IMR-90 (cell line): Measurements from ENCODE around the gene SEMA5A. TPM values are rescaled to one million over a fixed set of nuclear protein-coding genes. Genes with fewer than 3 reads are reported as not detected.

Source experiments
- ATAC-seq: fragments of 200-7000 bp; cut with Tn5 transposase; 2 replicates; pipeline ENCODE4 v1.9.1; 2020; ENCODE audit warnings: low read depth, mild to moderate bottlenecking, moderate library complexity
- BruUV-seq: library from RNA; stranded (reverse); fragments of 400-500 nt; replicated peaks from 2 replicates; lab custom pipeline; 2021; lab: Mats Ljungman, UMichigan
- CTCF ChIA-PET: fragments of 300-600 bp; formaldehyde crosslinking; extraction: SDS; loops from one replicate; lab custom pipeline; 2021; ENCODE audit warnings: antibody characterized with exemption; lab: Yijun Ruan, JAX
- POLR2A ChIA-PET: fragments of 300-600 bp; sonication (Branson Sonifier 250); formaldehyde crosslinking; loops from one replicate; lab custom pipeline; 2022; ENCODE audit warnings: antibody characterized with exemption; ENCODE audit not compliant: unreplicated experiment; lab: Charles Lee
- DNase-seq: peaks from one replicate; pipeline ENCODE4 v3.0.0; 2013
- H2AFZ ChIP-seq: replicated peaks from 2 replicates; pipeline ENCODE3; 2013; ENCODE audit warnings: low read length, mild to moderate bottlenecking; ENCODE audit not compliant: poor library complexity
- H2AK5ac ChIP-seq: 2 replicates; pipeline ENCODE4 v1.6.1; 2013; ENCODE audit warnings: low read depth, low read length, inconsistent platforms
- H2AK9ac ChIP-seq: replicated peaks from 2 replicates; pipeline ENCODE3; 2013; ENCODE audit warnings: mild to moderate bottlenecking, low read depth, low read length, moderate library complexity; ENCODE audit not compliant: poor library complexity
- H2BK120ac ChIP-seq: 2 replicates; pipeline ENCODE4 v1.6.1; 2013; ENCODE audit warnings: low read depth, low read length, inconsistent platforms
- H2BK15ac ChIP-seq: 3 replicates; pipeline ENCODE4 v1.6.1; 2013; ENCODE audit warnings: low read depth, low read length, inconsistent platforms
- H2BK20ac ChIP-seq: 2 replicates; pipeline ENCODE4 v1.6.1; 2013; ENCODE audit warnings: low read depth, mild to moderate bottlenecking, inconsistent platforms, low read length, moderate library complexity
- H2BK5ac ChIP-seq: 2 replicates; pipeline ENCODE4 v1.6.1; 2013; ENCODE audit warnings: mild to moderate bottlenecking, low read depth, low read length, inconsistent platforms; ENCODE audit not compliant: poor library complexity, severe bottlenecking
- H3K14ac ChIP-seq: replicated peaks from 2 replicates; pipeline ENCODE4 v1.6.1; 2013; ENCODE audit warnings: low read depth, low read length, inconsistent platforms
- H3K18ac ChIP-seq: 2 replicates; pipeline ENCODE4 v1.6.1; 2013; ENCODE audit warnings: low read depth, low read length, control low read depth
- H3K23ac ChIP-seq: 2 replicates; pipeline ENCODE4 v1.6.1; 2013; ENCODE audit warnings: low read depth, low read length, inconsistent platforms
- H3K27ac ChIP-seq: 2 replicates; pipeline ENCODE4 v1.5.1; 2013; ENCODE audit warnings: mild to moderate bottlenecking, control low read depth, low read length; ENCODE audit not compliant: insufficient read depth
- H3K27me3 ChIP-seq: 2 replicates; pipeline ENCODE4 v1.6.1; 2013; ENCODE audit warnings: low read length; ENCODE audit not compliant: control insufficient read depth, insufficient read depth
- H3K36me3 ChIP-seq: 2 replicates; pipeline ENCODE4 v1.6.1; 2013; ENCODE audit warnings: low read length, mixed read lengths; ENCODE audit not compliant: control insufficient read depth, insufficient read depth
- H3K4ac ChIP-seq: 2 replicates; pipeline ENCODE4 v1.6.1; 2013; ENCODE audit warnings: low read depth, low read length, inconsistent platforms
- H3K4me1 ChIP-seq: 2 replicates; pipeline ENCODE4 v1.6.1; 2013; ENCODE audit warnings: low read length, mixed read lengths; ENCODE audit not compliant: control insufficient read depth, insufficient read depth
- H3K4me2 ChIP-seq: 2 replicates; pipeline ENCODE4 v1.6.1; 2013; ENCODE audit warnings: low read depth, mild to moderate bottlenecking, control low read depth, low read length, moderate library complexity
- H3K4me3 ChIP-seq: 2 replicates; pipeline ENCODE4 v1.5.1; 2013; ENCODE audit warnings: low read depth, mild to moderate bottlenecking, control low read depth, low read length, moderate library complexity; ENCODE audit not compliant: insufficient read depth
- H3K56ac ChIP-seq: 2 replicates; pipeline ENCODE4 v1.6.1; 2013; ENCODE audit warnings: low read length, inconsistent platforms; ENCODE audit not compliant: insufficient read depth; ENCODE audit errors: extremely low read depth
- H3K79me1 ChIP-seq, 2 experiments: 2 replicates each; pipeline ENCODE4 v1.6.1; 2013; ENCODE audit warnings: low read length in 2 of 2, inconsistent platforms in 1 of 2, low read depth in 1 of 2
- H3K9ac ChIP-seq: 2 replicates; pipeline ENCODE4 v1.6.1; 2013; ENCODE audit warnings: low read depth, low read length, control low read depth
- H3K9me1 ChIP-seq: 2 replicates; pipeline ENCODE4 v1.6.1; 2013; ENCODE audit warnings: low read length, inconsistent platforms; ENCODE audit not compliant: insufficient read depth
- H3K9me3 ChIP-seq: 2 replicates; pipeline ENCODE4 v1.6.1; 2013; ENCODE audit warnings: low read length; ENCODE audit not compliant: control insufficient read depth, insufficient read depth
- H4K20me1 ChIP-seq: 2 replicates; pipeline ENCODE4 v1.6.1; 2013; ENCODE audit warnings: low read length, inconsistent platforms; ENCODE audit not compliant: insufficient read depth
- H4K5ac ChIP-seq: 2 replicates; pipeline ENCODE4 v1.6.1; 2013; ENCODE audit warnings: mild to moderate bottlenecking, low read depth, low read length, control low read depth
- H4K8ac ChIP-seq, 2 experiments: 2 replicates each; pipeline ENCODE4 v1.6.1; 2013; ENCODE audit warnings: low read depth in 2 of 2, low read length in 2 of 2, control low read depth in 1 of 2, inconsistent platforms in 1 of 2
- H4K91ac ChIP-seq: 2 replicates; pipeline ENCODE4 v1.6.1; 2013; ENCODE audit warnings: low read depth, low read length, inconsistent platforms; ENCODE audit not compliant: insufficient read depth
- RAD21 ChIP-seq: IDR thresholded peaks from 2 replicates; pipeline ENCODE4 v1.6.1; 2012; ENCODE audit warnings: low read length, improper control_type of control experiment
- RFX5 ChIP-seq: IDR thresholded peaks from 2 replicates; pipeline ENCODE4 v1.8.0; 2012; ENCODE audit warnings: low read depth, mild to moderate bottlenecking, low read length, moderate library complexity
- WGBS, 2 experiments: methylation state at CpG; one replicate each; pipeline versions ENCODE4 v1.1.5 to v1.1.7; 2013; ENCODE audit warnings: missing lambda C conversion rate in 2 of 2; ENCODE audit not compliant: insufficient read length in 1 of 2; ENCODE audit errors: extremely low coverage in 2 of 2; 5-methylcytosine and 5-hydroxymethylcytosine counted together
- dilution Hi-C: fragments of 300-500 bp; cut with HindIII; formaldehyde crosslinking; loops from one replicate; pipeline ENCODE4 v1.14.3; 2018; ENCODE audit warnings: low sequenced_read_pairs; ENCODE audit not compliant: unreplicated experiment
- in situ Hi-C: fragments of 300-500 bp; cut with MboI; formaldehyde crosslinking; loops from 3 replicates; pipeline ENCODE4 v1.14.3; 2019; ENCODE audit warnings: low sequenced_read_pairs, inconsistent platforms, mixed read lengths
- intact Hi-C: fragments of 100-400 bp; cut with micrococcal nuclease; formaldehyde crosslinking; loops from 2 replicates; pipeline ENCODE4 v1.10.0; 2022
- polyA plus RNA-seq, 3 experiments: library from polyadenylated mRNA; depleted of rRNA; stranded (reverse); fragments of >200 nt; gene quantifications; 2 replicates each; pipeline ENCODE4 v1.2.3, GENCODE V29; 2012; ENCODE audit warnings: low replicate concordance in 1 of 3
- total RNA-seq: library from RNA; depleted of rRNA; stranded (reverse); fragments of >200 nt; gene quantifications from 2 replicates; pipeline ENCODE4 v1.2.3, GENCODE V29; 2012

The SEMA5A gene
- total and polyA plus RNA-seq, 2 of the 4 experiments (the other 2 are of a cell fraction), result 8.2 to 9.9 TPM

GRCh38 chr5:9375756-9376155 lies 170.1 kb downstream of the SEMA5A start:
- Histone ChIP-seq H3K4me3 (no peak overlapping the region), H3K27ac (no peak overlapping the region), H3K56ac (no peak overlapping the region), H2BK15ac (no peak overlapping the region), H3K9ac (no peak overlapping the region), H2AK9ac (no peak overlapping the region), H2BK5ac (no peak overlapping the region), H4K20me1 (peaks cover 15% of the 10 kb centered on the region; the same call in 1 of the 2 replicates), H2AFZ (no peak overlapping the region), H3K9me3 (no peaks in the 10 kb centered on the region), H2BK120ac (no peak overlapping the region), H3K14ac (no peak overlapping the region), H2AK5ac (peak overlapping the region; percentile 34; the same call in 1 of the 2 replicates), H4K8ac (no peak overlapping the region), H3K4me2 (no peak overlapping the region), H4K5ac (no peak overlapping the region), H3K4me1 (peaks cover 16% of the 10 kb centered on the region), H3K36me3 (peaks cover 2% of the 10 kb centered on the region; the same call in 1 of the 2 replicates), H3K79me1 (peaks cover 31 to 54% of the 10 kb centered on the region in 2 experiments), H3K23ac (no peak overlapping the region), H3K18ac (no peak overlapping the region), H4K91ac (no peak overlapping the region), H3K4ac (no peak overlapping the region), H3K27me3 (no peaks in the 10 kb centered on the region), H3K9me1 (peaks cover 32% of the 10 kb centered on the region), H2BK20ac (no peak overlapping the region)
- CTCF ChIA-PET, result no interaction called here
- DNase-seq (no peak), ATAC-seq (no peak)
- 92% methylated on average over 2 of the region's 2 CpGs; no CpG with 5 or more reads in 1 of the 2 experiments for WGBS, 2 experiments
- BruUV-seq, result no TSS peak
- dilution Hi-C loops, result no loop called here
- intact Hi-C loops, result no loop called here
- no peak for TF ChIP-seq RAD21
- TF ChIP-seq RFX5, result no peak
- in situ Hi-C loops, result no loop called here
- POLR2A ChIA-PET, result no interaction called here
